Transverse colon (tissue), 4 donors: ENCODE data around the gene PTPRQ. TPM values are rescaled to one million over a fixed set of nuclear protein-coding genes. Genes with fewer than 3 reads are reported as not detected.

Source experiments
- DNase-seq: peaks from one replicate; pipeline ENCODE4 v3.0.0-alpha.2; 2019
- H3K27ac ChIP-seq, 4 donors: fragments of 200-600 bp; sonication (generic); 2 replicates each; pipeline ENCODE4 v1.5.1; 2016 to 2018; ENCODE audit warnings: inconsistent platforms in 4 of 4
- H3K27me3 ChIP-seq: fragments of 200-600 bp; sonication (generic); 2 replicates; pipeline ENCODE4 v1.5.1; 2017; ENCODE audit warnings: inconsistent platforms
- H3K36me3 ChIP-seq, 4 donors: fragments of 200-600 bp; sonication (generic); 2 replicates each; pipeline ENCODE4 v1.5.1; 2017 to 2019; ENCODE audit warnings: inconsistent platforms in 4 of 4
- H3K4me1 ChIP-seq, 4 donors: fragments of 200-600 bp; sonication (generic); 2 replicates each; pipeline ENCODE4 v1.5.1; 2017 to 2020; ENCODE audit warnings: inconsistent platforms in 4 of 4
- H3K4me3 ChIP-seq, 4 donors: fragments of 200-600 bp; sonication (generic); 1 replicate in 1 of 4; 2 replicates in 3 of 4; pipeline versions ENCODE4 v1.5.1 to v1.6.1; 2017 to 2019; ENCODE audit warnings: inconsistent platforms in 4 of 4
- H3K9me3 ChIP-seq, 2 donors: fragments of 200-600 bp; sonication (generic); 2 replicates each; pipeline ENCODE4 v1.5.1; 2017 to 2019; ENCODE audit warnings: inconsistent platforms in 2 of 2
- EP300 ChIP-seq: sonication (generic); formaldehyde crosslinking; IDR thresholded peaks from one replicate; pipeline ENCODE4 v1.6.1; 2017; ENCODE audit warnings: antibody characterized with exemption, low read depth
- POLR2A ChIP-seq: fragments of 450-650 bp; IDR thresholded peaks from one replicate; pipeline ENCODE4 v1.6.1; 2016; ENCODE audit warnings: antibody characterized with exemption, mild to moderate bottlenecking, moderate library complexity
- POLR2AphosphoS5 ChIP-seq, 3 donors: sonication (generic); formaldehyde crosslinking; IDR thresholded peaks; one replicate each; pipeline ENCODE4 v1.6.1; 2016; ENCODE audit warnings: antibody characterized with exemption in 3 of 3
- WGBS, 2 donors: methylation state at CpG; one replicate each; pipeline ENCODE4 v1.1.5; 2018; ENCODE audit warnings: low coverage in 1 of 2; 5-methylcytosine and 5-hydroxymethylcytosine counted together
- in situ Hi-C, 4 donors: fragments of 200-750 bp; cut with MboI; loops; one replicate each; pipeline versions ENCODE4 v1.15.0 to v1.15.1; 2017; ENCODE audit warnings: low sequenced_read_pairs in 3 of 4, low pct_ligation_motif_present in 1 of 4, low pct_unique_long_range_greater_than_20kb in 1 of 4
- intact Hi-C: fragments of 100-400 bp; cut with DNase I; formaldehyde crosslinking; loops from one replicate; pipeline ENCODE4 v1.15.1; 2023; ENCODE audit warnings: low total_unique reads
- total RNA-seq, 4 donors: library from RNA; depleted of rRNA; stranded (reverse); fragments of >200 nt; gene quantifications; one replicate each; pipeline ENCODE4 v1.1.0, GENCODE V29; 2016
- TF ChIP-seq, protein P1 (sequence below), 5 experiments: fragments of 200-600 bp in 3 of 5; fragments of 450-650 bp in 2 of 5; sonication (generic) in 3 of 5; IDR thresholded peaks; 1 replicate in 2 of 5; 2 replicates in 3 of 5; pipeline ENCODE4 v1.5.1; 2016 to 2017; ENCODE audit warnings: antibody characterized with exemption in 5 of 5, inconsistent platforms in 3 of 5, mild to moderate bottlenecking in 2 of 5, moderate library complexity in 1 of 5

PTPRQ gene
- total RNA-seq, 4 donors from 2014 or later, result under 0.01 to 0.16 TPM; not detected in 2

DNA sequence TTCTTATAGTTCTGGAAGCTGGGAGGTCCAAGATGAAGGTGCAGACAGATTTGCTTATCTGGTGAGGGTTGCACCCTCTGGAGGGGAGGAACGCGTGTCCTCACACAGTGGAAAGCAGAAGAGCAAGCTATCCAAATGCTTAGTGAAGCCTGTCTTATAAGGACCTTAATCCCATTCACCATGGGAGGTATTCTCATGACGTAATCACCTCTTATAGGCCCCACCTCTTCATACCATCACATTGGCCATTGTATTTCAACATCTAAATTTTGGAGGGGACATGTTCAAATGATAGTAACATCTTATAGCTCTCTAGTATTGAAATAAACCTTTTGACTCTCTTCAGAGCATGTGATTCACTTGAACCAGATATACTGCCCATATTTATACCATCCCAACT, 158.4 kb downstream of the PTPRQ start:
- in situ Hi-C loops (no loop called here), intact Hi-C loops (no loop called here)
- no peaks in the 10 kb centered on the region for H3K36me3 ChIP-seq
- H3K9me3 ChIP-seq, result no peaks in the 10 kb centered on the region
- no peak for TF ChIP-seq POLR2A
- no peak for TF ChIP-seq POLR2AphosphoS5 (IDR thresholded peaks at IDR 0.05)
- TF ChIP-seq, protein P1, sequence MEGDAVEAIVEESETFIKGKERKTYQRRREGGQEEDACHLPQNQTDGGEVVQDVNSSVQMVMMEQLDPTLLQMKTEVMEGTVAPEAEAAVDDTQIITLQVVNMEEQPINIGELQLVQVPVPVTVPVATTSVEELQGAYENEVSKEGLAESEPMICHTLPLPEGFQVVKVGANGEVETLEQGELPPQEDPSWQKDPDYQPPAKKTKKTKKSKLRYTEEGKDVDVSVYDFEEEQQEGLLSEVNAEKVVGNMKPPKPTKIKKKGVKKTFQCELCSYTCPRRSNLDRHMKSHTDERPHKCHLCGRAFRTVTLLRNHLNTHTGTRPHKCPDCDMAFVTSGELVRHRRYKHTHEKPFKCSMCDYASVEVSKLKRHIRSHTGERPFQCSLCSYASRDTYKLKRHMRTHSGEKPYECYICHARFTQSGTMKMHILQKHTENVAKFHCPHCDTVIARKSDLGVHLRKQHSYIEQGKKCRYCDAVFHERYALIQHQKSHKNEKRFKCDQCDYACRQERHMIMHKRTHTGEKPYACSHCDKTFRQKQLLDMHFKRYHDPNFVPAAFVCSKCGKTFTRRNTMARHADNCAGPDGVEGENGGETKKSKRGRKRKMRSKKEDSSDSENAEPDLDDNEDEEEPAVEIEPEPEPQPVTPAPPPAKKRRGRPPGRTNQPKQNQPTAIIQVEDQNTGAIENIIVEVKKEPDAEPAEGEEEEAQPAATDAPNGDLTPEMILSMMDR (IDR thresholded peaks at IDR 0.05), result no peak
- TF ChIP-seq EP300, result no peak
- no peak overlapping the region for H3K27ac ChIP-seq
- H3K4me3 ChIP-seq, result no peak overlapping the region
- WGBS, 2 donors, result 70 to 85% methylated on average over 3 of the region's 3 CpGs
- H3K4me1 ChIP-seq, result no peaks in the 10 kb centered on the region
- H3K27me3 ChIP-seq, result no peaks in the 10 kb centered on the region
- no peak for DNase-seq

DNA sequence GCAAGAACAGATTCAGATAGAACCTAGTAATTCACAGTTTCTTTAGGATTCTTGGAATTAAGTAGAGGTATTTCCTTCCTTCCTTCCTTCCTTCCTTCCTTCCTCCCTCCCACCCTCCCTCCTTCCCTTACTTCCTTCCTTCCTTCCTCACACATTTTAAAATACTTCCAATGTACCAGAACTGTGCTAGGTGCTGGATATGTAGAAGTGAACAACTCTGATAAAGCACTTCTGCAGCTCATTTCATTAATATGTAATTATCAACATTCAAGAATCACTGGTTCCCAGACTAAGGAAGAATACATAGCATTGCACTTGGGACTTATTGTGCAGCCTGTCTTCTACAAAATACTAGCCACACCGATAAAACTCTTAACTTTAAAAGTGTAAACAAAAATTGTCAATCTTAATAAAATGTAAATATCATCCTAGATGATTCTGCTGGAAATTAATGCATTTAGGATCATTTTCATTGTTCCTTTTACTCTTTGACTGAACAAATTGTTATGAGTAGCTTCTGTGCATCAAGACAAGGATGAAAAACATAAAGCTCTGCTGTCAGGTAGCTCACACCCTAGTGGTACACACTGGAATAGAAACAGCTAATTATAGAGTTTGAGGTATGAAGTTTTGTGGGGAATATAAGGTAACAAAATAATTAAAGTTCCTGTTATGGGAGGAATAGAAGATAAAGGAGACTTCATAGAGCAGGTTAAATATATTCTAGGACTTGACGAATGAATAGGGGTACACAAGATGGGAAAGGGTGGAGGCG, 163.5 kb downstream of the PTPRQ start:
- WGBS, 2 donors, result 67 to 81% methylated on average over 3 of the region's 3 CpGs
- in situ Hi-C loops (no loop called here), intact Hi-C loops (no loop called here)
- Histone ChIP-seq H3K27me3 (no peaks in the 10 kb centered on the region), H3K4me3 (no peak overlapping the region), H3K27ac (no peak overlapping the region), H3K4me1 (no peaks in the 10 kb centered on the region), H3K36me3 (no peaks in the 10 kb centered on the region), H3K9me3 (no peaks in the 10 kb centered on the region)
- TF ChIP-seq POLR2AphosphoS5 (IDR thresholded peaks at IDR 0.05) (no peak), EP300 (no peak), POLR2A (no peak)
- TF ChIP-seq, protein P1 (IDR thresholded peaks at IDR 0.05), result no peak
- no peak for DNase-seq

DNA sequence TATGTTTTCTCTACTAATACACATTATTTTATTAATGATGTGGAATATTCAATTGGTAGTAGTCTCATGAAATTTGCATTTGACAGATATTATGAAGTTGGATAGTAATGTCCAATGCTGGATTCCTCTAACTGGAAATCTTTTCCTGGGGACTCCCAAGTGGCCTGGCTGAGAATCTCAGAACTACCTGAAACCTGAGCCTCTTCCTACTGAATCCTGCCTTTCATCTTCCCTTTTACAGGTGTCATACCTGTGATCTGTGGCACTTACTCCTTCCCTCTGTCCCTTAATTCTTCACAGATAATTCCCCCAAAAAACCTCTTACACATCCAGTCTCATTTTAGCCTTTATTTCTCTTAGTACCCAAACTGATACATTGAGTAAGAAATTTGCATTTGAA, 173.7 kb downstream of the PTPRQ start:
- intact Hi-C loops (no loop called here), in situ Hi-C loops (no loop called here)

DNA sequence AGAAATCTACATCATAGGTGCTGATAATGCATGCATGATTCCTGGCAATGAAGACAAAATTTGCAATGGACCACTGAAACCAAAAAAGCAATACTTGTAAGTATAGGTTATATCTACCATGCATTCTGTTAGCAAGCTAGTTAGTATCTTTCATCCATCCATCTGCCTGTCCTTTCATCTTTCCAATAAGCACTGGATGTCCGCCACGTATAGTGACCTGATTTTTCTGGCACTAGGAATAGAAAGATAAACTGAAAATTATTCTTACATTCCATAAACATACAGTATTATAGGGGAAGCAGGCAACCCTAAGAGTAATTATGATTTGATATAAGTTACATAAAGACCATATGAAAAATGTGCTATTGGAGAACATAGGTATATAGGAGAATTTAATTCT, 176.2 kb downstream of the PTPRQ start:
- WGBS, 2 donors, result 78 to 79% methylated on average over 2 of the region's 2 CpGs
- intact Hi-C loops, result no loop called here

More for the DNA sequence above, 173.7 kb downstream of the PTPRQ start:
- no peaks in the 10 kb centered on the region for H3K4me1 ChIP-seq
- H3K27ac ChIP-seq, result no peak overlapping the region
- H3K4me3 ChIP-seq, result no peak overlapping the region
- no peaks in the 10 kb centered on the region for H3K27me3 ChIP-seq
- TF ChIP-seq POLR2AphosphoS5 (IDR thresholded peaks at IDR 0.05) (no peak), POLR2A (no peak), EP300 (no peak)
- TF ChIP-seq, protein P1 (IDR thresholded peaks at IDR 0.05), result no peak
- H3K9me3 ChIP-seq, result no peaks in the 10 kb centered on the region
- no peaks in the 10 kb centered on the region for H3K36me3 ChIP-seq
- DNase-seq, result no peak

More for the DNA sequence above, 176.2 kb downstream of the PTPRQ start:
- Histone ChIP-seq H3K27ac (no peak overlapping the region), H3K27me3 (no peaks in the 10 kb centered on the region), H3K4me3 (no peak overlapping the region), H3K9me3 (no peaks in the 10 kb centered on the region), H3K36me3 (no peaks in the 10 kb centered on the region), H3K4me1 (no peaks in the 10 kb centered on the region)
- no peak for DNase-seq
- in situ Hi-C loops, result no loop called here
- TF ChIP-seq POLR2A (no peak), POLR2AphosphoS5 (IDR thresholded peaks at IDR 0.05) (no peak), EP300 (no peak)
- TF ChIP-seq, protein P1 (IDR thresholded peaks at IDR 0.05), result no peak
